ENCODE results near the gene NADK. TPM values are rescaled to one million over a fixed set of nuclear protein-coding genes. Genes with fewer than 3 reads are reported as not detected.

Gene NADK
- total RNA-seq, 1 experiment from 2014 or later = 93.4 TPM

GRCh38 chr1:1782399-1783221 lies 4.3 kb upstream of the NADK start:
- ATAC-seq = no peak
- POLR2A ChIA-PET = no interaction called here

GRCh38 chr1:1781526-1781903 lies 3.2 kb upstream of the NADK start:
- H3K4me2 ChIP-seq (ENCODE audit: low read length) = no peak overlapping the region
- DNase-seq (ENCODE audit: low read depth, low spot score) = no peak
- H3K9ac ChIP-seq (ENCODE audit: low read length) = no peak overlapping the region

More at GRCh38 chr1:1782399-1783221, 4.3 kb upstream of the NADK start:
- H2AFZ ChIP-seq (ENCODE audit: low read depth, low read length, poor library complexity, severe bottlenecking) = no peak overlapping the region
- peaks cover 13 to 33% of the 10 kb centered on the region in 2 experiments; a peak in 3 of 4 replicates for H3K4me1 ChIP-seq (ENCODE audit: control insufficient read depth in 1 of 2, insufficient read depth in 2 of 2, low read length in 2 of 2)
- no TSS peak for BruUV-seq (replicated peaks)
- H3K9me2 ChIP-seq (ENCODE audit: insufficient read depth) = no peaks in the 10 kb centered on the region
- no peak overlapping the region for H3K9ac ChIP-seq (ENCODE audit: low read length)
- RAD21 ChIA-PET (ENCODE audit: low non-redundant PET in 1 of 2, low total read pairs in 2 of 2, uncharacterized antibody in 2 of 2, unreplicated experiment in 2 of 2) = no interaction called here
- DNase-seq (ENCODE audit: low read depth, low spot score) = no peak
- H3K36me3 ChIP-seq (ENCODE audit: control insufficient read depth in 1 of 2, insufficient read depth in 2 of 2, low read length in 2 of 2) = peaks cover 26% of the 10 kb centered on the region in 2 experiments; a peak in 3 of 4 replicates
- peak overlapping the region; percentile 27; the same call in 1 of the 2 replicates for H3K4me2 ChIP-seq (ENCODE audit: low read length)
- 0 out of 2 replicates have a peak, but pooled peaks have one; percentile 30 for TF ChIP-seq POLR2AphosphoS5 (IDR thresholded peaks at IDR 0.05; ENCODE audit: low read depth, low read length)
- TF ChIP-seq POLR2A (IDR thresholded peaks at IDR 0.05; ENCODE audit: borderline replicate concordance, extremely low read depth, insufficient read depth, insufficient read length) = no peak
- intact Hi-C loops (cut with micrococcal nuclease) = no loop called here
- no peaks in the 10 kb centered on the region for H3K27me3 ChIP-seq (ENCODE audit: insufficient read depth, low read length)
- CTCF ChIA-PET = no interaction called here
- no peaks in the 10 kb centered on the region for H3K9me3 ChIP-seq (ENCODE audit: control insufficient read depth in 1 of 2, insufficient read depth in 1 of 2, low read depth in 1 of 2, low read length in 2 of 2)
- H3K79me2 ChIP-seq (ENCODE audit: insufficient read depth, low read length) = peaks cover 9% of the 10 kb centered on the region
- H3K27ac ChIP-seq (ENCODE audit: low read depth, low read length) = peak overlapping the region; percentile 30; the same call in 1 of the 2 replicates
- H3K4me3 ChIP-seq (replicated peaks in 1 of 2; ENCODE audit: low read depth in 1 of 2, low read length in 2 of 2) = no peak overlapping the region
- H4K20me1 ChIP-seq (ENCODE audit: insufficient read depth) = no peaks in the 10 kb centered on the region

More at GRCh38 chr1:1781526-1781903, 3.2 kb upstream of the NADK start:
- peaks cover 20 to 40% of the 10 kb centered on the region in 2 experiments; a peak in 3 of 4 replicates for H3K4me1 ChIP-seq (ENCODE audit: control insufficient read depth in 1 of 2, insufficient read depth in 2 of 2, low read length in 2 of 2)
- peaks cover 15% of the 10 kb centered on the region in 2 experiments; a peak in 3 of 4 replicates for H3K36me3 ChIP-seq (ENCODE audit: control insufficient read depth in 1 of 2, insufficient read depth in 2 of 2, low read length in 2 of 2)
- no peak overlapping the region for H3K27ac ChIP-seq (ENCODE audit: low read depth, low read length)
- TF ChIP-seq CEBPB (IDR thresholded peaks at IDR 0.05; ENCODE audit: low read depth) (no peak), CBX3 (IDR thresholded peaks at IDR 0.05; ENCODE audit: low read depth) (no peak), POLR2A (IDR thresholded peaks at IDR 0.05; ENCODE audit: borderline replicate concordance, extremely low read depth, insufficient read depth, insufficient read length) (no peak), ATF3 (IDR thresholded peaks at IDR 0.05) (no peak), FOSL1 (IDR thresholded peaks at IDR 0.05; ENCODE audit: low read depth) (no peak)
- H2AFZ ChIP-seq (ENCODE audit: low read depth, low read length, poor library complexity, severe bottlenecking) = no peak overlapping the region
- no peaks in the 10 kb centered on the region for H3K9me3 ChIP-seq (ENCODE audit: control insufficient read depth in 1 of 2, insufficient read depth in 1 of 2, low read depth in 1 of 2, low read length in 2 of 2)
- BruUV-seq (replicated peaks) = no TSS peak
- peaks cover 16% of the 10 kb centered on the region for H3K79me2 ChIP-seq (ENCODE audit: insufficient read depth, low read length)
- no peak overlapping the region for H3K4me3 ChIP-seq (replicated peaks in 1 of 2; ENCODE audit: low read depth in 1 of 2, low read length in 2 of 2)
- ATAC-seq = no peak
- ChIA-PET CTCF (no interaction called here), POLR2A (no interaction called here), RAD21 (ENCODE audit: low non-redundant PET in 1 of 2, low total read pairs in 2 of 2, uncharacterized antibody in 2 of 2, unreplicated experiment in 2 of 2) (no interaction called here)
- no peaks in the 10 kb centered on the region for H3K9me2 ChIP-seq (ENCODE audit: insufficient read depth)
- H3K27me3 ChIP-seq (ENCODE audit: insufficient read depth, low read length) = no peaks in the 10 kb centered on the region
- H4K20me1 ChIP-seq (ENCODE audit: insufficient read depth) = no peaks in the 10 kb centered on the region
- intact Hi-C loops (cut with micrococcal nuclease) = no loop called here
